Endothelial cell (in vitro differentiated cells): Measurements from ENCODE around the gene CTNNBL1. TPM values are rescaled to one million over a fixed set of nuclear protein-coding genes. Genes with fewer than 3 reads are reported as not detected.
A peak's percentile ranks its signal among the peaks of the same experiment; 100 is the strongest.

Source experiments
- DNase-seq: peaks from one replicate; pipeline ENCODE4 v3.0.0; 2021; ENCODE audit warnings: low spot score
- H3K27ac Mint-ChIP-seq: one replicate; pipeline ENCODE4 v1.8.0; 2021; ENCODE audit warnings: mixed read lengths, inconsistent platforms; ENCODE audit not compliant: unreplicated experiment
- H3K27me3 Mint-ChIP-seq: one replicate; pipeline ENCODE4 v1.8.0; 2021; ENCODE audit warnings: mild to moderate bottlenecking, moderate library complexity, mixed read lengths, inconsistent platforms; ENCODE audit not compliant: unreplicated experiment
- H3K36me3 Mint-ChIP-seq: one replicate; pipeline ENCODE4 v1.8.0; 2021; ENCODE audit warnings: mild to moderate bottlenecking, low read depth, mixed read lengths, inconsistent platforms; ENCODE audit not compliant: unreplicated experiment
- H3K4me1 Mint-ChIP-seq: one replicate; pipeline ENCODE4 v1.8.0; 2021; ENCODE audit warnings: mild to moderate bottlenecking, mixed read lengths, inconsistent platforms; ENCODE audit not compliant: unreplicated experiment
- H3K4me3 Mint-ChIP-seq: one replicate; pipeline ENCODE4 v1.8.0; 2021; ENCODE audit warnings: mild to moderate bottlenecking, mixed read lengths, inconsistent platforms; ENCODE audit not compliant: unreplicated experiment
- H3K9me3 Mint-ChIP-seq: one replicate; pipeline ENCODE4 v1.8.0; 2021; ENCODE audit warnings: mixed read lengths, inconsistent platforms; ENCODE audit not compliant: unreplicated experiment
- total RNA-seq: library from RNA; stranded (reverse); fragmentation: NEBNext Ultra II Directional; extraction: Animal tissue kit (Norgen Biotek cat#: 25700); gene quantifications from one replicate; pipeline ENCODE4 v1.2.1, GENCODE V29; 2021; ENCODE audit not compliant: unreplicated experiment
- TF ChIP-seq, protein P1 (sequence below): fragments of 200-600 bp; sonication (generic); IDR thresholded peaks from one replicate; pipeline ENCODE4 v1.5.0; 2021; ENCODE audit warnings: antibody characterized with exemption; ENCODE audit not compliant: unreplicated experiment

Gene CTNNBL1
- total RNA-seq, 1 donor from 2014 or later = 84.8 TPM

DNA sequence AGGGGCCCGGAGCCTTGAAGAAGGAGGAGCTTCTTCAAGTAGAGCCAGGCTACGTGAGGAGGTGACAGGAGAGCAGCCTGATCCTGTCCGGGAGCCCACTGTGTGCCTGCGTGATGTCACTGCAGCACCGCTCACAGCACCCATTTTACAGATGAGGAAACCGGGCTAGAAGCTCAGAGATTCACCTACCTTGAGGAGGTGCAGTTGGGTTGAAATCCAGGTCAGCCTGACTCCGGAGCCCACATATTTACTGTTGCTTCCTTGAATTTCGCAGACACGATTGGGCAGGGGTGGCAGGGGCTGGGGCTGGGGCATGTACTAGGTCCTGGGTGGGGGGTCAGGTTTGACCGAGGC lies 221.6 kb downstream of the CTNNBL1 start:
- Mint-ChIP-seq H3K9me3 (no peaks in the 10 kb centered on the region), H3K27ac (no peak overlapping the region), H3K36me3 (no peaks in the 10 kb centered on the region), H3K4me3 (no peak overlapping the region), H3K4me1 (peaks cover 35% of the 10 kb centered on the region), H3K27me3 (peaks cover 17% of the 10 kb centered on the region)
- TF ChIP-seq, protein P1, sequence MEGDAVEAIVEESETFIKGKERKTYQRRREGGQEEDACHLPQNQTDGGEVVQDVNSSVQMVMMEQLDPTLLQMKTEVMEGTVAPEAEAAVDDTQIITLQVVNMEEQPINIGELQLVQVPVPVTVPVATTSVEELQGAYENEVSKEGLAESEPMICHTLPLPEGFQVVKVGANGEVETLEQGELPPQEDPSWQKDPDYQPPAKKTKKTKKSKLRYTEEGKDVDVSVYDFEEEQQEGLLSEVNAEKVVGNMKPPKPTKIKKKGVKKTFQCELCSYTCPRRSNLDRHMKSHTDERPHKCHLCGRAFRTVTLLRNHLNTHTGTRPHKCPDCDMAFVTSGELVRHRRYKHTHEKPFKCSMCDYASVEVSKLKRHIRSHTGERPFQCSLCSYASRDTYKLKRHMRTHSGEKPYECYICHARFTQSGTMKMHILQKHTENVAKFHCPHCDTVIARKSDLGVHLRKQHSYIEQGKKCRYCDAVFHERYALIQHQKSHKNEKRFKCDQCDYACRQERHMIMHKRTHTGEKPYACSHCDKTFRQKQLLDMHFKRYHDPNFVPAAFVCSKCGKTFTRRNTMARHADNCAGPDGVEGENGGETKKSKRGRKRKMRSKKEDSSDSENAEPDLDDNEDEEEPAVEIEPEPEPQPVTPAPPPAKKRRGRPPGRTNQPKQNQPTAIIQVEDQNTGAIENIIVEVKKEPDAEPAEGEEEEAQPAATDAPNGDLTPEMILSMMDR = no peak
- DNase-seq = no peak

DNA sequence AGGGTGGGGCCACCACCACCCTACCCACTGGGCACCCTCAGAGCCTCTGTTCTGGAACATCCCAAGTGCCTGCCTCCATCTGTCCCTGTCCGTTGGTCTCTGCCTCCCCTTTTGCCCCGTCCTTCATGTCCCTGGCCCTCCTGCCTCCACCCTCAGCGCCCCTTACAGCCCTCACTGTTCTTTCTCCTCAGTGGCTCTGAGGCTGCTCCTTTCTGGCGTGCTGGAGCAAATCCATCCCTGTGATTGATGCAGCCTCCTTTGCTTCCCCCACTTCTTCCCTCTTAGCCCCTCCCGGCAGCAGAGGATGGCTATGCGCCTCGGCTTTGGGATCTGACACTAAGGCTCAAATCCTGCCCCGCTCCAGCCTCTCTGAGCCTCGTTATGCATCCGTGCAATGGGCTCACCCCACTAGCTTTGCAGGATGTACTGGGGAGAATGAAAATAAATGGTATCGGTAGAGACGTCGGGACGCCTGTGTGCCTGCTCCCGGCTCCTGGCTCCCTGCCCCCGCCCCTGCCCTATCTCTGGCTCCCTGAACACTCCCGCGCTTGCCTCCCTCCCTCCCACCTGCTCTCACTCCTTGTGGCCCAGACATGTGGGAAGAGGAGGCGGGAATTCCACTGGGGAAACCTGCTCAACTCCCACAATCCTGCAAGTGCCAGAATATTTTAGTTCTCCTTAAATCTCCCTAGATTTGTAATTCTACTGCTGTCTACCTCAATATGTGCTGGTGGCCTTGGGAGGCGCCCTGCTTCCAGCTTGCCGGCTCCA lies 222.2 kb downstream of the CTNNBL1 start:
- Mint-ChIP-seq H3K9me3 (no peaks in the 10 kb centered on the region), H3K36me3 (no peaks in the 10 kb centered on the region), H3K27ac (no peak overlapping the region), H3K4me3 (peak overlapping the region; percentile 70), H3K27me3 (peaks cover 17% of the 10 kb centered on the region), H3K4me1 (peaks cover 35% of the 10 kb centered on the region)
- no peak for DNase-seq
- TF ChIP-seq, protein P1 = no peak

DNA sequence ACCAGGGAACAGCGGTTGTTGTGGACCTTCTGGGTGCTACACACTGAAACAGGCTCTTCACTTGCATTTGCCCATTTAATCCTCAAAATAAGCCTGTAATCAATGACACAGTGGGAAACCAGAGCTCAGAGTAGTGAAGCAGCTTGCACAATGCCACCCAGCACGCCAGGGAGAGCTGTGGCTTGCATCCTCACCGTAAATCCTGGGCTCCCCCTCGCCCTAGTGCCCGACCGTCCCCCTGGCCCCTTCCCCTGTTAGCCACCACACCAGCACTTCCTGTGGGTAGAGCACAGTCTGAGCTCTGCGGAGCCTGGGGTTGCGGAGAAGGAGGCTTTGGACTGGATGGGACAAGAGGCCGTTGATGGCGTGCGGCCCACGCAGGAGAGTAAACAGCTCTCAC lies 223.6 kb downstream of the CTNNBL1 start:
- no peak overlapping the region for H3K4me3 Mint-ChIP-seq
- H3K27ac Mint-ChIP-seq = no peak overlapping the region
- no peak for DNase-seq
- no peaks in the 10 kb centered on the region for H3K9me3 Mint-ChIP-seq
- TF ChIP-seq, protein P1 = no peak
- peaks cover 19% of the 10 kb centered on the region for H3K27me3 Mint-ChIP-seq
- H3K4me1 Mint-ChIP-seq = peaks cover 31% of the 10 kb centered on the region
- no peaks in the 10 kb centered on the region for H3K36me3 Mint-ChIP-seq

DNA sequence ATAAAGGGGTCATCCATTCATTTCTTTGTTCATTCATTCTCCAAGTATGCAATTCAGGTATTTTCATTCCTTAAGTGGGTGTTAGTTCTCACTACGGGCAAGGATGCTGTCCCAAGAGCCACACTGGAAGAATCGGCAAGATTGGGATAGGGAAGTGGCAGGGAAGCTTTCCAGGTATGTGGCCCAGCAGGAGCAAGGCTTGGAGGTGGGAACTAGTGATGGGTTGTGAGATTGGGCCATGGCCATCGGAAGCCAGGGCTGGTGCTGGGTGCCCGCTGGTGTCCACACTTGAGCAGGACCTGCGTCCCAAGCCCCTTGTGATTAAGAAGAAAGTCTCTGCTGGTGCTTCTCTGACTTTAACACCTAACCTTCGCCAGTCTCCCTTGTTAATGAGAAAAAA lies 224.2 kb downstream of the CTNNBL1 start:
- TF ChIP-seq, protein P1 = no peak
- Mint-ChIP-seq H3K4me1 (peaks cover 27% of the 10 kb centered on the region), H3K4me3 (no peak overlapping the region), H3K9me3 (no peaks in the 10 kb centered on the region), H3K27ac (no peak overlapping the region), H3K36me3 (no peaks in the 10 kb centered on the region), H3K27me3 (peaks cover 20% of the 10 kb centered on the region)
- no peak for DNase-seq

DNA sequence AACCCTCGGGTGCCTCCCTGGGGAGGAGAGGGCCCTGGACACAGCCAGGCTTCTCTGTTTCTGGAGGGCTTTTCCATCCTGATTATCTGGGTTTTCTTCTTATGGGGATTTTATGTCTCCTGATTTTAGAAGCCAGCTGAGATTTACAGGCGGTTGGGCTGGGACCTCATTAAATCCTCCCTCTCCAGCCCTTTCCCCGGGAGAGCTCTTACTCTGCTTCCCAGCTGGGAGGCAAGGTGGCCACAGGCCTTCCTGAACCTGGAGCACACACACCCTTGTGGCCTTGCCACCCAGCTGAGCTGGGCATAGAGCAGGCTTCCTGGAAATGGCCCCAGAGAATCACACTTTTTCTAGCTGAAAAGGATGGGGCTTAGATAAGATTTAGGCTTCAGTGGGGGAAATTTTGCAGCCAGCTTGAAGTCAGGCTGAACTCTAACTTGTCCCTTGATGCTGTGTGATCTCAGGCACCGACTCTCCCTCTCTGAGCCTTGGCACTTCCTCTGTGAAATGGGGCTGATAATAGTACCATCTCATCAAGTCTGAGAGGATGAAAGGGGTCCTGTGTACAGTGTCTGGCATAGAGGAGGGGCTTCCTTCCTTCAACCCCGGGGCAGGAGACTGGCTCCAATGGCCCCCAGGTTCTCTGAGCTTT lies 225.7 kb downstream of the CTNNBL1 start:
- no peaks in the 10 kb centered on the region for H3K9me3 Mint-ChIP-seq
- H3K27ac Mint-ChIP-seq = no peak overlapping the region
- no peak for DNase-seq
- TF ChIP-seq, protein P1 = no peak
- H3K36me3 Mint-ChIP-seq = no peaks in the 10 kb centered on the region
- peaks cover 15% of the 10 kb centered on the region for H3K27me3 Mint-ChIP-seq
- peaks cover 17% of the 10 kb centered on the region for H3K4me1 Mint-ChIP-seq
- H3K4me3 Mint-ChIP-seq = no peak overlapping the region
